ENCODE results near the gene TMC4.

GRCh38 chr19:54180691-54181091 is 7.7 kb upstream of the TMC4 start:
- TF ChIP-seq CTCF (IDR thresholded peaks at IDR 0.05): no peak
- TF ChIP-seq EZH2phosphoT487 (IDR thresholded peaks at IDR 0.05; ENCODE audit: borderline replicate concordance, low read depth): no peak
- no peak for TF ChIP-seq SIN3A (IDR thresholded peaks at IDR 0.05; ENCODE audit: borderline replicate concordance, low read depth, low read length)
- no peak for TF ChIP-seq MXI1 (IDR thresholded peaks at IDR 0.05; ENCODE audit: low read depth, low read length)
- no peak for TF ChIP-seq RAD21 (IDR thresholded peaks at IDR 0.05; ENCODE audit: low read length)

Measured in SK-N-SH (cell line).